IMR-90 (cell line): ENCODE measurements around the gene FNDC3B. TPM values are rescaled to one million over a fixed set of nuclear protein-coding genes. Genes with fewer than 3 reads are reported as not detected.

Source experiments
- ATAC-seq: fragments of 200-7000 bp; cut with Tn5 transposase; 2 replicates; pipeline ENCODE4 v1.9.1; 2020; ENCODE audit warnings: low read depth, mild to moderate bottlenecking, moderate library complexity
- BruUV-seq: library from RNA; stranded (reverse); fragments of 400-500 nt; replicated peaks from 2 replicates; lab custom pipeline; 2021; lab: Mats Ljungman, UMichigan
- CTCF ChIA-PET: fragments of 300-600 bp; formaldehyde crosslinking; extraction: SDS; loops from one replicate; lab custom pipeline; 2021; ENCODE audit warnings: antibody characterized with exemption; lab: Yijun Ruan, JAX
- POLR2A ChIA-PET: fragments of 300-600 bp; sonication (Branson Sonifier 250); formaldehyde crosslinking; loops from one replicate; lab custom pipeline; 2022; ENCODE audit warnings: antibody characterized with exemption; ENCODE audit not compliant: unreplicated experiment; lab: Charles Lee
- DNase-seq: peaks from one replicate; pipeline ENCODE4 v3.0.0; 2013
- H2AFZ ChIP-seq: replicated peaks from 2 replicates; pipeline ENCODE3; 2013; ENCODE audit warnings: low read length, mild to moderate bottlenecking; ENCODE audit not compliant: poor library complexity
- H2AK5ac ChIP-seq: 2 replicates; pipeline ENCODE4 v1.6.1; 2013; ENCODE audit warnings: low read depth, low read length, inconsistent platforms
- H2AK9ac ChIP-seq: replicated peaks from 2 replicates; pipeline ENCODE3; 2013; ENCODE audit warnings: mild to moderate bottlenecking, low read depth, low read length, moderate library complexity; ENCODE audit not compliant: poor library complexity
- H2BK120ac ChIP-seq: 2 replicates; pipeline ENCODE4 v1.6.1; 2013; ENCODE audit warnings: low read depth, low read length, inconsistent platforms
- H2BK15ac ChIP-seq: 3 replicates; pipeline ENCODE4 v1.6.1; 2013; ENCODE audit warnings: low read depth, low read length, inconsistent platforms
- H2BK20ac ChIP-seq: 2 replicates; pipeline ENCODE4 v1.6.1; 2013; ENCODE audit warnings: low read depth, mild to moderate bottlenecking, inconsistent platforms, low read length, moderate library complexity
- H2BK5ac ChIP-seq: 2 replicates; pipeline ENCODE4 v1.6.1; 2013; ENCODE audit warnings: mild to moderate bottlenecking, low read depth, low read length, inconsistent platforms; ENCODE audit not compliant: poor library complexity, severe bottlenecking
- H3K14ac ChIP-seq: replicated peaks from 2 replicates; pipeline ENCODE4 v1.6.1; 2013; ENCODE audit warnings: low read depth, low read length, inconsistent platforms
- H3K18ac ChIP-seq: 2 replicates; pipeline ENCODE4 v1.6.1; 2013; ENCODE audit warnings: low read depth, low read length, control low read depth
- H3K23ac ChIP-seq: 2 replicates; pipeline ENCODE4 v1.6.1; 2013; ENCODE audit warnings: low read depth, low read length, inconsistent platforms
- H3K27ac ChIP-seq: 2 replicates; pipeline ENCODE4 v1.5.1; 2013; ENCODE audit warnings: mild to moderate bottlenecking, control low read depth, low read length; ENCODE audit not compliant: insufficient read depth
- H3K27me3 ChIP-seq: 2 replicates; pipeline ENCODE4 v1.6.1; 2013; ENCODE audit warnings: low read length; ENCODE audit not compliant: control insufficient read depth, insufficient read depth
- H3K36me3 ChIP-seq: 2 replicates; pipeline ENCODE4 v1.6.1; 2013; ENCODE audit warnings: low read length, mixed read lengths; ENCODE audit not compliant: control insufficient read depth, insufficient read depth
- H3K4ac ChIP-seq: 2 replicates; pipeline ENCODE4 v1.6.1; 2013; ENCODE audit warnings: low read depth, low read length, inconsistent platforms
- H3K4me1 ChIP-seq: 2 replicates; pipeline ENCODE4 v1.6.1; 2013; ENCODE audit warnings: low read length, mixed read lengths; ENCODE audit not compliant: control insufficient read depth, insufficient read depth
- H3K4me2 ChIP-seq: 2 replicates; pipeline ENCODE4 v1.6.1; 2013; ENCODE audit warnings: low read depth, mild to moderate bottlenecking, control low read depth, low read length, moderate library complexity
- H3K4me3 ChIP-seq: 2 replicates; pipeline ENCODE4 v1.5.1; 2013; ENCODE audit warnings: low read depth, mild to moderate bottlenecking, control low read depth, low read length, moderate library complexity; ENCODE audit not compliant: insufficient read depth
- H3K56ac ChIP-seq: 2 replicates; pipeline ENCODE4 v1.6.1; 2013; ENCODE audit warnings: low read length, inconsistent platforms; ENCODE audit not compliant: insufficient read depth; ENCODE audit errors: extremely low read depth
- H3K79me1 ChIP-seq, 2 experiments: 2 replicates each; pipeline ENCODE4 v1.6.1; 2013; ENCODE audit warnings: low read length in 2 of 2, inconsistent platforms in 1 of 2, low read depth in 1 of 2
- H3K9ac ChIP-seq: 2 replicates; pipeline ENCODE4 v1.6.1; 2013; ENCODE audit warnings: low read depth, low read length, control low read depth
- H3K9me1 ChIP-seq: 2 replicates; pipeline ENCODE4 v1.6.1; 2013; ENCODE audit warnings: low read length, inconsistent platforms; ENCODE audit not compliant: insufficient read depth
- H3K9me3 ChIP-seq: 2 replicates; pipeline ENCODE4 v1.6.1; 2013; ENCODE audit warnings: low read length; ENCODE audit not compliant: control insufficient read depth, insufficient read depth
- H4K20me1 ChIP-seq: 2 replicates; pipeline ENCODE4 v1.6.1; 2013; ENCODE audit warnings: low read length, inconsistent platforms; ENCODE audit not compliant: insufficient read depth
- H4K5ac ChIP-seq: 2 replicates; pipeline ENCODE4 v1.6.1; 2013; ENCODE audit warnings: mild to moderate bottlenecking, low read depth, low read length, control low read depth
- H4K8ac ChIP-seq, 2 experiments: 2 replicates each; pipeline ENCODE4 v1.6.1; 2013; ENCODE audit warnings: low read depth in 2 of 2, low read length in 2 of 2, control low read depth in 1 of 2, inconsistent platforms in 1 of 2
- H4K91ac ChIP-seq: 2 replicates; pipeline ENCODE4 v1.6.1; 2013; ENCODE audit warnings: low read depth, low read length, inconsistent platforms; ENCODE audit not compliant: insufficient read depth
- BHLHE40 ChIP-seq: fragments of 150-350 bp; IDR thresholded peaks from 2 replicates; pipeline ENCODE4 v1.6.1; 2016; ENCODE audit warnings: mild to moderate bottlenecking, low read depth, low read length
- CEBPB ChIP-seq: IDR thresholded peaks from 2 replicates; pipeline ENCODE4 v1.6.1; 2012; ENCODE audit warnings: low read depth, low read length, improper control_type of control experiment
- MXI1 ChIP-seq: IDR thresholded peaks from 2 replicates; pipeline ENCODE4 v1.6.1; 2012; ENCODE audit warnings: low read depth, mild to moderate bottlenecking, low read length, moderate library complexity, borderline replicate concordance
- NFE2L2 ChIP-seq: fragments of 150-350 bp; IDR thresholded peaks from 2 replicates; pipeline ENCODE4 v1.6.1; 2016; ENCODE audit warnings: low read depth, mild to moderate bottlenecking, low read length
- POLR2A ChIP-seq: IDR thresholded peaks from 2 replicates; pipeline ENCODE4 v1.6.1; 2012; ENCODE audit warnings: mild to moderate bottlenecking, low read depth, low read length
- RAD21 ChIP-seq: IDR thresholded peaks from 2 replicates; pipeline ENCODE4 v1.6.1; 2012; ENCODE audit warnings: low read length, improper control_type of control experiment
- WGBS, 2 experiments: methylation state at CpG; one replicate each; pipeline versions ENCODE4 v1.1.5 to v1.1.7; 2013; ENCODE audit warnings: missing lambda C conversion rate in 2 of 2; ENCODE audit not compliant: insufficient read length in 1 of 2; ENCODE audit errors: extremely low coverage in 2 of 2; 5-methylcytosine and 5-hydroxymethylcytosine counted together
- dilution Hi-C: fragments of 300-500 bp; cut with HindIII; formaldehyde crosslinking; loops from one replicate; pipeline ENCODE4 v1.14.3; 2018; ENCODE audit warnings: low sequenced_read_pairs; ENCODE audit not compliant: unreplicated experiment
- in situ Hi-C: fragments of 300-500 bp; cut with MboI; formaldehyde crosslinking; loops from 3 replicates; pipeline ENCODE4 v1.14.3; 2019; ENCODE audit warnings: low sequenced_read_pairs, inconsistent platforms, mixed read lengths
- intact Hi-C: fragments of 100-400 bp; cut with micrococcal nuclease; formaldehyde crosslinking; loops from 2 replicates; pipeline ENCODE4 v1.10.0; 2022
- polyA plus RNA-seq, 3 experiments: library from polyadenylated mRNA; depleted of rRNA; stranded (reverse); fragments of >200 nt; gene quantifications; 2 replicates each; pipeline ENCODE4 v1.2.3, GENCODE V29; 2012; ENCODE audit warnings: low replicate concordance in 1 of 3
- total RNA-seq: library from RNA; depleted of rRNA; stranded (reverse); fragments of >200 nt; gene quantifications from 2 replicates; pipeline ENCODE4 v1.2.3, GENCODE V29; 2012
- TF ChIP-seq, protein P1 (sequence below): fragments of 150-350 bp; IDR thresholded peaks from 2 replicates; pipeline ENCODE4 v1.6.1; 2017; ENCODE audit warnings: mild to moderate bottlenecking, antibody characterized with exemption, low read length, low read depth
- TF ChIP-seq, protein P2 (sequence below): fragments of 150-350 bp; IDR thresholded peaks from 2 replicates; pipeline ENCODE4 v1.6.1; 2016; ENCODE audit warnings: low read depth, mild to moderate bottlenecking, low read length, moderate library complexity, borderline replicate concordance
- TF ChIP-seq, protein P3 (sequence below): conservative IDR thresholded peaks from 2 replicates; pipeline ENCODE4 v1.5.1; 2012; ENCODE audit warnings: mild to moderate bottlenecking, low read depth, low read length, improper control_type of control experiment

FNDC3B gene
- total and polyA plus RNA-seq, 2 of the 4 experiments (the other 2 are of a cell fraction) = 23.9 to 150 TPM

DNA sequence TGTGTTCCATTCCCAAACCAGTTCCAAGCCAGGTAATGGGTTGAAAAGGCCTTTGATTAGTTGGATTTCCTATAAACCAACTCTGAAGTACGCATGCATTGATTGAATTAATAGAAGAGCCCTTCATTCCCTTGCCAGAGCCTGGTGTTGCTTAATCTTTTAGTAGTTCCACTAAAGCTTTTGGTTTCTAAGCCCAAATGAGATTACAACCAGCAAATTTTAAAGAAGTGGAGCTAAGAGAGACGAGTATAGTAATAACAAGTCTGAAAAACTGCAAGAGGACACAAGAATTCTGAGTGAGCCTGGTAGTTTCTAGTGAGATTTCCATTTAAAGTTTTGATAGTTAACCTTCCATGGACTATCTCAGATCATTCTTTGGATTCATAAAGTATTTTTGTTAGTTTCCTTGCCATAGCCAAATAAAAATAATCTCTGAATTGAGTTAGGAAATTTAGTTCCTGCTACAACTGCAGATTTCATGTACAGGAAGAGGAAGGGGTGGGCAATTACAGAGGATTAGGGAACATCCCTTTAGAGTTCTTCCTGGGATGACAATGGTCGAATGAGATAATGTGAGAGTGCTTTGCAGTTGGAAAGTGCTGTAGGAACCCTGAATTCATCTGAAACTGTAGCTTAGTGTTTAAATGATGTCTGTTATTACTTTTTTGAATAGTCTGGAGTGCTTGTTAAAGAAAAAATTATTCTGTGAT is 136.8 kb downstream of the FNDC3B start:
- no peaks in the 10 kb centered on the region for H3K27me3 ChIP-seq
- H2AFZ ChIP-seq = no peak overlapping the region
- H3K9me3 ChIP-seq = no peaks in the 10 kb centered on the region
- no peak overlapping the region for H4K8ac ChIP-seq
- ChIA-PET POLR2A (no interaction called here), CTCF (interaction anchor here (0.6 kb wide), 1 partner anchor 71 kb away, joined by 8 read pairs; no protein-coding TSS in a partner anchor)
- no peak overlapping the region for H2AK5ac ChIP-seq
- in situ Hi-C loops (no loop called here), dilution Hi-C loops (no loop called here), intact Hi-C loops (no loop called here)
- H4K91ac ChIP-seq = peak overlapping the region; percentile 24; the same call in 1 of the 2 replicates
- no peak overlapping the region for H3K9ac ChIP-seq
- TF ChIP-seq POLR2A (no peak), MXI1 (no peak), BHLHE40 (no peak), RAD21 (no peak), NFE2L2 (no peak), CEBPB (no peak)
- TF ChIP-seq, protein P1, sequence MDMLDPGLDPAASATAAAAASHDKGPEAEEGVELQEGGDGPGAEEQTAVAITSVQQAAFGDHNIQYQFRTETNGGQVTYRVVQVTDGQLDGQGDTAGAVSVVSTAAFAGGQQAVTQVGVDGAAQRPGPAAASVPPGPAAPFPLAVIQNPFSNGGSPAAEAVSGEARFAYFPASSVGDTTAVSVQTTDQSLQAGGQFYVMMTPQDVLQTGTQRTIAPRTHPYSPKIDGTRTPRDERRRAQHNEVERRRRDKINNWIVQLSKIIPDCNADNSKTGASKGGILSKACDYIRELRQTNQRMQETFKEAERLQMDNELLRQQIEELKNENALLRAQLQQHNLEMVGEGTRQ = no peak
- TF ChIP-seq, protein P2, sequence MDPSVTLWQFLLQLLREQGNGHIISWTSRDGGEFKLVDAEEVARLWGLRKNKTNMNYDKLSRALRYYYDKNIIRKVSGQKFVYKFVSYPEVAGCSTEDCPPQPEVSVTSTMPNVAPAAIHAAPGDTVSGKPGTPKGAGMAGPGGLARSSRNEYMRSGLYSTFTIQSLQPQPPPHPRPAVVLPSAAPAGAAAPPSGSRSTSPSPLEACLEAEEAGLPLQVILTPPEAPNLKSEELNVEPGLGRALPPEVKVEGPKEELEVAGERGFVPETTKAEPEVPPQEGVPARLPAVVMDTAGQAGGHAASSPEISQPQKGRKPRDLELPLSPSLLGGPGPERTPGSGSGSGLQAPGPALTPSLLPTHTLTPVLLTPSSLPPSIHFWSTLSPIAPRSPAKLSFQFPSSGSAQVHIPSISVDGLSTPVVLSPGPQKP = no peak
- TF ChIP-seq, protein P3, sequence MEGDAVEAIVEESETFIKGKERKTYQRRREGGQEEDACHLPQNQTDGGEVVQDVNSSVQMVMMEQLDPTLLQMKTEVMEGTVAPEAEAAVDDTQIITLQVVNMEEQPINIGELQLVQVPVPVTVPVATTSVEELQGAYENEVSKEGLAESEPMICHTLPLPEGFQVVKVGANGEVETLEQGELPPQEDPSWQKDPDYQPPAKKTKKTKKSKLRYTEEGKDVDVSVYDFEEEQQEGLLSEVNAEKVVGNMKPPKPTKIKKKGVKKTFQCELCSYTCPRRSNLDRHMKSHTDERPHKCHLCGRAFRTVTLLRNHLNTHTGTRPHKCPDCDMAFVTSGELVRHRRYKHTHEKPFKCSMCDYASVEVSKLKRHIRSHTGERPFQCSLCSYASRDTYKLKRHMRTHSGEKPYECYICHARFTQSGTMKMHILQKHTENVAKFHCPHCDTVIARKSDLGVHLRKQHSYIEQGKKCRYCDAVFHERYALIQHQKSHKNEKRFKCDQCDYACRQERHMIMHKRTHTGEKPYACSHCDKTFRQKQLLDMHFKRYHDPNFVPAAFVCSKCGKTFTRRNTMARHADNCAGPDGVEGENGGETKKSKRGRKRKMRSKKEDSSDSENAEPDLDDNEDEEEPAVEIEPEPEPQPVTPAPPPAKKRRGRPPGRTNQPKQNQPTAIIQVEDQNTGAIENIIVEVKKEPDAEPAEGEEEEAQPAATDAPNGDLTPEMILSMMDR = no peak
- peaks cover 86% of the 10 kb centered on the region for H4K20me1 ChIP-seq
- no peak overlapping the region for H4K5ac ChIP-seq
- ATAC-seq (no peak), DNase-seq (no peak)
- no peak overlapping the region for H3K4ac ChIP-seq
- peaks cover 34 to 90% of the 10 kb centered on the region in 2 experiments for H3K79me1 ChIP-seq
- H2AK9ac ChIP-seq = no peak overlapping the region
- peaks cover 25% of the 10 kb centered on the region for H3K4me1 ChIP-seq
- H3K18ac ChIP-seq = no peak overlapping the region
- H2BK5ac ChIP-seq = no peak overlapping the region
- no peak overlapping the region for H3K27ac ChIP-seq
- H2BK15ac ChIP-seq = no peak overlapping the region
- H3K14ac ChIP-seq = no peak overlapping the region; the same call in 1 of the 2 replicates
- H2BK120ac ChIP-seq = no peak overlapping the region
- H2BK20ac ChIP-seq = no peak overlapping the region
- no TSS peak for BruUV-seq
- H3K23ac ChIP-seq = no peak overlapping the region
- 0 out of 2 replicates have a peak, but pooled peaks cover 1% of the 10 kb centered on the region for H3K36me3 ChIP-seq
- H3K4me2 ChIP-seq = no peak overlapping the region
- H3K9me1 ChIP-seq = peaks cover 22% of the 10 kb centered on the region
- WGBS, 2 experiments = 100% methylated on average over 1 of the region's 3 CpGs; no CpG with 5 or more reads in 1 of the 2 experiments
- no peak overlapping the region for H3K56ac ChIP-seq
- no peak overlapping the region for H3K4me3 ChIP-seq
